GM12878 (cell line): ENCODE measurements around the gene TRAF2. TPM values are rescaled to one million over a fixed set of nuclear protein-coding genes. Genes with fewer than 3 reads are reported as not detected.

Experiments used
- ATAC-seq: fragments of 200-7000 bp; cut with Tn5 transposase; 3 replicates; pipeline ENCODE4 v1.9.1; 2020; ENCODE audit warnings: mild to moderate bottlenecking, moderate library complexity
- BruUV-seq: library from RNA; stranded (reverse); fragments of 400-500 nt; replicated peaks from 2 replicates; lab custom pipeline; 2021; lab: Mats Ljungman, UMichigan
- CTCF ChIA-PET: fragments of 300-600 bp; sonication (Branson Sonifier 250); formaldehyde crosslinking; extraction: SDS; loops from one replicate; lab custom pipeline; 2021; ENCODE audit warnings: inconsistent platforms; lab: Yijun Ruan, JAX
- POLR2A ChIA-PET: fragments of 350-600 bp; formaldehyde crosslinking; extraction: SDS; loops from one replicate; lab custom pipeline; 2021; ENCODE audit warnings: inconsistent platforms; lab: Charles Lee
- RAD21 ChIA-PET: fragments of 300-600 bp; sonication (Branson Sonifier 250); formaldehyde crosslinking; loops from one replicate; lab custom pipeline; 2023; ENCODE audit warnings: antibody characterized with exemption; ENCODE audit not compliant: unreplicated experiment; lab: Charles Lee
- SMC1A ChIA-PET: fragments of 300-600 bp; sonication (Branson Sonifier 250); formaldehyde crosslinking; loops from one replicate; lab custom pipeline; 2023; ENCODE audit not compliant: unreplicated experiment, uncharacterized antibody; lab: Charles Lee
- DNase-seq: peaks from one replicate; pipeline ENCODE4 v3.0.0-alpha.2; 2011; ENCODE audit warnings: low read depth, low spot score
- FAIRE-seq: peaks from 3 replicates; lab custom pipeline; 2011; peaks lifted over from hg19 to GRCh38; lab: Jason Lieb, UNC
- H2AFZ ChIP-seq: 2 replicates; pipeline ENCODE4 v1.6.0; 2011; ENCODE audit warnings: low read depth, low read length, control low read depth; ENCODE audit not compliant: control insufficient read depth
- H3K27ac ChIP-seq: 2 replicates; pipeline ENCODE4 v1.5.1; 2011; ENCODE audit warnings: control low read depth; ENCODE audit not compliant: control insufficient read depth, insufficient read depth
- H3K27me3 ChIP-seq, 2 experiments: replicated peaks in 1 of 2; 2 replicates each; pipeline versions ENCODE4 v1.6.0 to v1.6.1; 2011; ENCODE audit warnings: low read length in 1 of 2; ENCODE audit not compliant: control insufficient read depth in 2 of 2, insufficient read depth in 2 of 2
- H3K36me3 ChIP-seq, 2 experiments: 2 replicates each; pipeline ENCODE4 v1.5.1; 2011; ENCODE audit warnings: low read length in 1 of 2; ENCODE audit not compliant: control insufficient read depth in 2 of 2, insufficient read depth in 2 of 2
- H3K4me1 ChIP-seq: 2 replicates; pipeline ENCODE4 v1.6.1; 2011; ENCODE audit warnings: mild to moderate bottlenecking, low read length, moderate library complexity, mixed read lengths; ENCODE audit not compliant: control insufficient read depth, insufficient read depth
- H3K4me2 ChIP-seq: 2 replicates; pipeline ENCODE4 v1.6.0; 2011; ENCODE audit warnings: control low read depth; ENCODE audit not compliant: control insufficient read depth, insufficient read depth
- H3K4me3 ChIP-seq: fragments of 200-600 bp; sonication (generic); 2 replicates; pipeline ENCODE4 v1.5.1; 2016
- H3K79me2 ChIP-seq: 2 replicates; pipeline ENCODE4 v1.6.0; 2011; ENCODE audit warnings: low read length; ENCODE audit not compliant: control insufficient read depth, insufficient read depth
- H3K9ac ChIP-seq: 2 replicates; pipeline ENCODE4 v1.8.0; 2011; ENCODE audit warnings: low read length, control low read depth, mixed read lengths; ENCODE audit not compliant: control insufficient read depth, insufficient read depth
- H3K9me3 ChIP-seq: replicated peaks from 3 replicates; pipeline ENCODE4 v1.5.1; 2011; ENCODE audit warnings: mild to moderate bottlenecking, low read length; ENCODE audit not compliant: control insufficient read depth, insufficient read depth
- H4K20me1 ChIP-seq: 2 replicates; pipeline ENCODE4 v1.6.0; 2011; ENCODE audit not compliant: control insufficient read depth, insufficient read depth
- CTCF ChIP-seq, 3 experiments: IDR thresholded peaks in 2 of 3; conservative IDR thresholded peaks in 1 of 3; 2 replicates each; pipeline ENCODE4 v1.5.1; 2011; ENCODE audit warnings: low read depth in 3 of 3, low read length in 3 of 3, mild to moderate bottlenecking in 3 of 3, control low read depth in 2 of 3, moderate library complexity in 2 of 3, inconsistent platforms in 1 of 3, mixed read lengths in 1 of 3; ENCODE audit not compliant: control insufficient read depth in 2 of 3, insufficient read depth in 1 of 3; ENCODE audit errors: extremely low read depth in 1 of 3
- FOS ChIP-seq: IDR thresholded peaks from 3 replicates; pipeline ENCODE4 v1.6.1; 2011; ENCODE audit warnings: borderline replicate concordance; ENCODE audit not compliant: insufficient read length; ENCODE audit errors: extremely low read depth
- FOXK2 ChIP-seq: fragments of 450-650 bp; IDR thresholded peaks from 2 replicates; pipeline ENCODE4 v1.6.1; 2017; ENCODE audit warnings: mild to moderate bottlenecking, moderate library complexity
- HDAC2 ChIP-seq: fragments of 200-600 bp; sonication (generic); IDR thresholded peaks from 2 replicates; pipeline ENCODE4 v1.6.1; 2017
- MEF2B ChIP-seq: fragments of 450-650 bp; IDR thresholded peaks from 2 replicates; pipeline ENCODE4 v1.6.1; 2018; ENCODE audit warnings: mild to moderate bottlenecking, moderate library complexity; ENCODE audit not compliant: partially characterized antibody, poor library complexity, severe bottlenecking
- POU2F2 ChIP-seq: IDR thresholded peaks from 3 replicates; pipeline ENCODE4 v1.6.1; 2011; ENCODE audit warnings: low read depth, mild to moderate bottlenecking, low read length, borderline replicate concordance
- RUNX3 ChIP-seq: IDR thresholded peaks from 2 replicates; pipeline ENCODE4 v1.6.1; 2012; ENCODE audit warnings: low read length, inconsistent platforms
- SKIL ChIP-seq: fragments of 450-650 bp; IDR thresholded peaks from 2 replicates; pipeline ENCODE4 v1.6.1; 2017; ENCODE audit warnings: mild to moderate bottlenecking, low read depth, inconsistent platforms; ENCODE audit not compliant: poor library complexity, severe bottlenecking
- ZBTB33 ChIP-seq: fragments of 450-650 bp; IDR thresholded peaks from 2 replicates; pipeline ENCODE4 v1.6.1; 2017; ENCODE audit warnings: mild to moderate bottlenecking
- WGBS: methylation state at CpG from one replicate; pipeline ENCODE4 v1.1.6; 2016; ENCODE audit warnings: low lambda C conversion rate; ENCODE audit not compliant: insufficient replicate concordance, insufficient coverage; ENCODE audit errors: missing lambda C conversion rate; 5-methylcytosine and 5-hydroxymethylcytosine counted together
- in situ Hi-C: fragments of 300-500 bp; cut with MboI; formaldehyde crosslinking; loops from 9 replicates; pipeline ENCODE4 v1.14.3; 2018; ENCODE audit warnings: mixed read lengths
- intact Hi-C: fragments of 100-400 bp; cut with micrococcal nuclease; formaldehyde crosslinking; loops from one replicate; pipeline ENCODE4 v1.14.2; 2022; ENCODE audit not compliant: unreplicated experiment
- polyA plus RNA-seq, 11 experiments: library from polyadenylated mRNA; depleted of rRNA in 4 of 11; unstranded in 6 of 11; stranded (reverse) in 5 of 11; fragments of >200 nt; fragmentation: Nextera tagmentation in 4 of 11; fragmentation: Illumina TruSeq in 1 of 11; extraction: Ambion mirVana in 4 of 11; extraction: Trizol in 1 of 11; gene quantifications; 1 replicate in 1 of 11; 2 replicates in 10 of 11; pipeline versions ENCODE4 v1.2.1 to v1.2.3, GENCODE V29; 2011 to 2016; ENCODE audit warnings: inconsistent platforms in 2 of 11, missing spikeins in 2 of 11, low read depth in 1 of 11
- total RNA-seq, 4 experiments: library from RNA; depleted of rRNA in 3 of 4; stranded (reverse); fragments of >200 nt in 3 of 4; fragmentation: Illumina TruSeq in 1 of 4; extraction: Trizol in 1 of 4; gene quantifications; 2 replicates each; pipeline versions ENCODE4 v1.2.1 to v1.2.3, GENCODE V29; 2013 to 2021

TRAF2 gene
- total and polyA plus RNA-seq, 10 of the 15 experiments (the other 5 are each of a cell fraction or from before 2014, with no cell fraction given) = 0.34 to 39.5 (median 18.7) TPM

GRCh38 chr9:136927343-136928271, 41.3 kb downstream of the TRAF2 start (continued):
- TF ChIP-seq ZBTB33 (no peak), POU2F2 (no peak), MEF2B (no peak)

GRCh38 chr9:136928591-136928990, 42.3 kb downstream of the TRAF2 start:
- no peaks in the 10 kb centered on the region; the same call in 2 of the 3 replicates for H3K9me3 ChIP-seq
- H3K9ac ChIP-seq = no peak overlapping the region
- H3K36me3 ChIP-seq = peaks cover 16 to 21% of the 10 kb centered on the region in 2 experiments
- H3K4me2 ChIP-seq = no peak overlapping the region
- ChIA-PET RAD21 (no interaction called here), CTCF (no interaction called here), POLR2A (interaction anchor here (0.6 kb wide), 1 partner anchor 136 kb away, joined by 5 read pairs; no protein-coding TSS in a partner anchor), SMC1A (no interaction called here)
- BruUV-seq = no TSS peak
- ATAC-seq (peak; percentile 66), DNase-seq (no peak), FAIRE-seq (no peak)
- H3K4me1 ChIP-seq = no peaks in the 10 kb centered on the region
- H4K20me1 ChIP-seq = no peaks in the 10 kb centered on the region
- TF ChIP-seq SKIL (no peak), RUNX3 (0 out of 2 replicates have a peak, but pooled peaks have one; percentile 10), FOS (no peak), HDAC2 (no peak), FOXK2 (no peak), CTCF (IDR thresholded peaks at IDR 0.05 in 2 of 3, conservative IDR thresholded peaks at IDR 0.05 in 1 of 3; ENCODE audit: control insufficient read depth in 2 of 3, extremely low read depth in 1 of 3, insufficient read depth in 1 of 3, low read depth in 3 of 3, low read length in 3 of 3) (0 out of 6 replicates have a peak, but pooled peaks of 1 of the 3 experiments have one; percentile 9)
- in situ Hi-C loops = no loop called here
- H3K4me3 ChIP-seq = no peak overlapping the region
- no peak overlapping the region for H2AFZ ChIP-seq
- intact Hi-C loops = no loop called here
- H3K27me3 ChIP-seq = no peaks in the 10 kb centered on the region
- no peaks in the 10 kb centered on the region for H3K79me2 ChIP-seq
- H3K27ac ChIP-seq = no peak overlapping the region
- WGBS = 81% methylated on average over 9 of the region's 9 CpGs
